H1 (cell line): ENCODE results near the gene RUNX1. TPM values are rescaled to one million over a fixed set of nuclear protein-coding genes. Genes with fewer than 3 reads are reported as not detected.

Experiments
- RFX5 ChIP-seq: IDR thresholded peaks from 2 replicates; pipeline ENCODE4 v1.6.1; 2011; ENCODE audit warnings: low read depth, low read length, improper control_type of control experiment, borderline replicate concordance
- SIX5 ChIP-seq: IDR thresholded peaks from 2 replicates; pipeline ENCODE4 v1.6.1; 2011; ENCODE audit warnings: mild to moderate bottlenecking, low read depth, low read length
- SP2 ChIP-seq: IDR thresholded peaks from 2 replicates; pipeline ENCODE4 v1.6.1; 2012; ENCODE audit warnings: mild to moderate bottlenecking, low read length, inconsistent platforms
- SUZ12 ChIP-seq: fragments of 200-600 bp; sonication (generic); IDR thresholded peaks from 2 replicates; pipeline ENCODE4 v1.6.1; 2012; ENCODE audit warnings: mild to moderate bottlenecking, inconsistent platforms, low read length, moderate library complexity, mixed read lengths
- ZNF274 ChIP-seq: IDR thresholded peaks from 2 replicates; pipeline ENCODE4 v1.7.0; 2012; ENCODE audit warnings: low read length, borderline replicate concordance; ENCODE audit errors: extremely low read depth
- polyA plus RNA-seq, 7 experiments: library from polyadenylated mRNA; depleted of rRNA in 3 of 7; stranded (reverse) in 5 of 7; unstranded in 2 of 7; fragments of >200 nt in 5 of 7; fragments of 200-250 nt in 2 of 7; gene quantifications; 1 replicate in 5 of 7; 2 replicates in 1 of 7; 4 replicates in 1 of 7; pipeline versions ENCODE4 v1.2.1 to v1.2.3, GENCODE V29; 2011 to 2013; ENCODE audit warnings: missing spikeins in 2 of 7, mixed read lengths in 2 of 7
- total RNA-seq: library from RNA; stranded (reverse); fragmentation: NEBNext Ultra II Directional; extraction: Animal tissue kit (Norgen Biotek cat#: 25700); gene quantifications from 2 replicates; pipeline ENCODE4 v1.2.1, GENCODE V29; 2021
- TF ChIP-seq, protein P1 (sequence below): IDR thresholded peaks from 2 replicates; pipeline ENCODE4 v1.6.1; 2011; ENCODE audit warnings: low read depth, mild to moderate bottlenecking, low read length; ENCODE audit not compliant: insufficient read depth

Gene RUNX1
- total and polyA plus RNA-seq, 2 of the 8 experiments (the other 6 are each of a cell fraction or from before 2014, with no cell fraction given): 0.20 to 0.60 TPM

DNA sequence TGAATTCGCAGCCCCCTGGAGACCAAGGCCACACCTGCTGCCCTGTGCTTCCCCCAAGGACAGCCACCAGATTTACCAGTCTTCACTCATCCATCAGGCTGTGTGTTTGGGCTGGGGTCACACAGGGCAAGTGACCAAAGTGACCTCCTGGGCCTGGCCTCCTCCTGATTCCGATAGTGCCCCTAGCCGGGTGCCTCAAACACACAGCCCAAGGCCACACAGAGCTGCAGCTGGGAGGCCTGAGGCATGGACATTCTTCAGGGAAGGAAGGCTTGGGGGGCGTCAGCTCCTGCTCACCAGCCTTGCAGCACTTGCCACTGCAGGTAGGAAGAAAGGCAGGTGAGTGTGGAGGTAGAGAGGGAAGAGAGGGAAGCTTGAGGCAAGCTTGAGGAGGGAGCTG is 181.3 kb downstream of the RUNX1 start (continued):
- TF ChIP-seq, protein P1, sequence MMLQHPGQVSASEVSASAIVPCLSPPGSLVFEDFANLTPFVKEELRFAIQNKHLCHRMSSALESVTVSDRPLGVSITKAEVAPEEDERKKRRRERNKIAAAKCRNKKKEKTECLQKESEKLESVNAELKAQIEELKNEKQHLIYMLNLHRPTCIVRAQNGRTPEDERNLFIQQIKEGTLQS: no peak
- TF ChIP-seq SUZ12 (no peak), SIX5 (no peak), SP2 (no peak), ZNF274 (no peak), RFX5 (no peak)
